ENCODE results near the gene DRG2.

DRG2 gene

GRCh38 chr17:18087610-18088491, at the start of gene DRG2:
TSS of gene DRG2 (plus strand) at chr17:18087948. CDS start at chr17:18088024, 76 bp downstream.
- no peak for TF ChIP-seq CTCF (IDR thresholded peaks at IDR 0.05)

- no peak for TF ChIP-seq CTCF (IDR thresholded peaks at IDR 0.05)
Measured at GRCh38 chr17:18038149-18038850, 49.4 kb upstream of the DRG2 start.

- TF ChIP-seq CTCF (IDR thresholded peaks at IDR 0.05): no peak
Measured at GRCh38 chr17:18038861-18039534, 48.8 kb upstream of the DRG2 start, which contains the start of the genes ATPAF2 and GID4. TSS of gene ATPAF2 (minus strand) at chr17:18039168. CDS start at chr17:18039013, 155 bp downstream. TSS of gene GID4 (plus strand) at chr17:18039408. CDS start at chr17:18039465, 57 bp downstream.

- no peak for TF ChIP-seq CTCF (IDR thresholded peaks at IDR 0.05)
Measured at GRCh38 chr17:18039535-18040260, 48.0 kb upstream of the DRG2 start.

- TF ChIP-seq CTCF (IDR thresholded peaks at IDR 0.05): no peak
Measured at GRCh38 chr17:18040261-18040858, 47.4 kb upstream of the DRG2 start.

GRCh38 chr17:18041776-18042175, 46.0 kb upstream of the DRG2 start:
- TF ChIP-seq CTCF (IDR thresholded peaks at IDR 0.05): no peak
